IMR-90 (cell line): ENCODE measurements around the gene FLRT1.

ENCODE experiments used
- BHLHE40 ChIP-seq: fragments of 150-350 bp; IDR thresholded peaks from 2 replicates; pipeline ENCODE4 v1.6.1; 2016; ENCODE audit warnings: mild to moderate bottlenecking, low read depth, low read length
- CTCF ChIP-seq: conservative IDR thresholded peaks from 2 replicates; pipeline ENCODE4 v1.5.1; 2012; ENCODE audit warnings: mild to moderate bottlenecking, low read depth, low read length, improper control_type of control experiment
- NFE2L2 ChIP-seq: fragments of 150-350 bp; IDR thresholded peaks from 2 replicates; pipeline ENCODE4 v1.6.1; 2016; ENCODE audit warnings: low read depth, mild to moderate bottlenecking, low read length
- POLR2A ChIP-seq: IDR thresholded peaks from 2 replicates; pipeline ENCODE4 v1.6.1; 2012; ENCODE audit warnings: mild to moderate bottlenecking, low read depth, low read length
- RAD21 ChIP-seq: IDR thresholded peaks from 2 replicates; pipeline ENCODE4 v1.6.1; 2012; ENCODE audit warnings: low read length, improper control_type of control experiment
- SMC3 ChIP-seq: fragments of 150-350 bp; IDR thresholded peaks from 2 replicates; pipeline ENCODE4 v1.6.1; 2016; ENCODE audit warnings: low read depth, mild to moderate bottlenecking, antibody characterized with exemption, low read length, moderate library complexity

- TF ChIP-seq POLR2A: no peak
- TF ChIP-seq CTCF: no peak
- no peak for TF ChIP-seq SMC3
- TF ChIP-seq BHLHE40: no peak
- TF ChIP-seq RAD21: no peak
- TF ChIP-seq NFE2L2: no peak
These were observed 17.3 kb downstream of the FLRT1 start for GRCh38 chr11:64052938-64053622.
